BJ (cell line): Measurements from ENCODE around the gene DYRK3. TPM values are rescaled to one million over a fixed set of nuclear protein-coding genes. Genes with fewer than 3 reads are reported as not detected.

ENCODE experiments used
- CTCF ChIA-PET: fragments of 350-600 bp; formaldehyde crosslinking; extraction: SDS; loops from one replicate; lab custom pipeline; 2021; ENCODE audit warnings: antibody characterized with exemption, inconsistent platforms; lab: Yijun Ruan, JAX
- POLR2A ChIA-PET: fragments of 300-600 bp; sonication (Branson Sonifier 250); formaldehyde crosslinking; extraction: SDS; loops from one replicate; lab custom pipeline; 2021; ENCODE audit warnings: antibody characterized with exemption; lab: Charles Lee
- DNase-seq: peaks from one replicate; pipeline ENCODE4 v3.0.0-alpha.2; 2011; ENCODE audit warnings: low read depth
- H3K27me3 ChIP-seq: 2 replicates; pipeline ENCODE4 v1.6.0; 2011; ENCODE audit warnings: low read length; ENCODE audit not compliant: control insufficient read depth, insufficient read depth
- H3K36me3 ChIP-seq: 2 replicates; pipeline ENCODE4 v1.5.1; 2011; ENCODE audit warnings: low read length; ENCODE audit not compliant: control insufficient read depth, insufficient read depth
- H3K4me3 ChIP-seq: 2 replicates; pipeline ENCODE4 v1.5.1; 2011; ENCODE audit warnings: low read depth, mild to moderate bottlenecking, control low read depth, low read length
- polyA plus RNA-seq: library from polyadenylated mRNA; depleted of rRNA; stranded (reverse); fragments of >200 nt; gene quantifications from 2 replicates; pipeline ENCODE4 v1.2.3, GENCODE V29; 2011
- TF ChIP-seq, protein P1 (sequence below): IDR thresholded peaks from 2 replicates; pipeline ENCODE4 v1.5.1; 2011; ENCODE audit warnings: low read depth, mild to moderate bottlenecking, control low read depth, inconsistent platforms, low read length, moderate library complexity; ENCODE audit not compliant: insufficient read depth

DYRK3 gene
- polyA plus RNA-seq, 1 experiment: 7.4 TPM

DNA sequence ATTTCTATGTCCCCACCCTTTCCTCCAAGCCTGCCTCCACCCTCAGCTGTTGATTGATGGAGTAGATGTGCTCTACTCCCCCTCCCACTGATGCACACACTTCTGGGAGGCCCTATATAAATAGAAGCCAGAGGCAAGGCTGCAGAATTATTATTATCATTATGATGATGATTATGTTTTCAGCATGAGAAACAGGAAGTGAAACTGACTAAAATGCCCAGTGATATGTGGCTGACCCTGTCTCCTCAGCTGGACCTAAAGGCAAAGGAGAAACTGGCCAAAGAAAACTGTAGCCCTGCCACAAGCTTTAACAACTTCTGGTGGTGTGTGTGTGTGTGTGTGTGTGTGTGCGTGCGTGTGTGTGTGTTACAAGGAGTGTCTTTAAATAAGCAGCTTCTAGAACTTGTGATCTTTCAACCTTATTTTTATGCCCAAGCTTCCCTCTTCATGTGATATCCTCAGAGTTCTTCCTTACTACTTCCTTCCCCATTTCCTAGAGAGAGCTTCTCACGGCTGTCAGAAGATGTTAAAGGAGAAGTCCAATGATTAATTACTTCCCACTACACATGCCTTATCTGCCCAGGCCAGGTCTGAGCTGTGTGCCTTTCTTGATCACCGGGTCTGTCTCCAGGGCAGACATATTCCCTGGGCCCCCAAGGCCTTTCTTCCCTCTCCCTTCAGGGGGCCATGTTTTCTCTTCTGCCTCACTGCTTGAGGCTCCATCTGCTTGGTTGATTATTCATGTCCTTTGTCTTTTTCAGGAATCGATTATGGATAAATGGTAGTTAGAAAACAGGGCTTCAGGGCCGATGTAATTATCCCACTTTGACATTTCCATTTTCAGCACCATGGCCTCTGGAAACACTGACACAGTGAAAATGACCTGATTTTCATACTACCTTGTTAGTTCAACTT lies 37.8 kb downstream of the DYRK3 start:
- ChIA-PET POLR2A (no interaction called here), CTCF (interaction anchor here (1.5 to 5.5 kb wide), 6 partner anchors 9 to 53 kb away, joined by 3 to 82 read pairs (median 6); no protein-coding TSS in a partner anchor)
- TF ChIP-seq, protein P1, sequence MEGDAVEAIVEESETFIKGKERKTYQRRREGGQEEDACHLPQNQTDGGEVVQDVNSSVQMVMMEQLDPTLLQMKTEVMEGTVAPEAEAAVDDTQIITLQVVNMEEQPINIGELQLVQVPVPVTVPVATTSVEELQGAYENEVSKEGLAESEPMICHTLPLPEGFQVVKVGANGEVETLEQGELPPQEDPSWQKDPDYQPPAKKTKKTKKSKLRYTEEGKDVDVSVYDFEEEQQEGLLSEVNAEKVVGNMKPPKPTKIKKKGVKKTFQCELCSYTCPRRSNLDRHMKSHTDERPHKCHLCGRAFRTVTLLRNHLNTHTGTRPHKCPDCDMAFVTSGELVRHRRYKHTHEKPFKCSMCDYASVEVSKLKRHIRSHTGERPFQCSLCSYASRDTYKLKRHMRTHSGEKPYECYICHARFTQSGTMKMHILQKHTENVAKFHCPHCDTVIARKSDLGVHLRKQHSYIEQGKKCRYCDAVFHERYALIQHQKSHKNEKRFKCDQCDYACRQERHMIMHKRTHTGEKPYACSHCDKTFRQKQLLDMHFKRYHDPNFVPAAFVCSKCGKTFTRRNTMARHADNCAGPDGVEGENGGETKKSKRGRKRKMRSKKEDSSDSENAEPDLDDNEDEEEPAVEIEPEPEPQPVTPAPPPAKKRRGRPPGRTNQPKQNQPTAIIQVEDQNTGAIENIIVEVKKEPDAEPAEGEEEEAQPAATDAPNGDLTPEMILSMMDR: no peak
- no peak for DNase-seq
- Histone ChIP-seq H3K36me3 (no peaks in the 10 kb centered on the region), H3K4me3 (no peak overlapping the region), H3K27me3 (no peaks in the 10 kb centered on the region; the same call in 1 of the 2 replicates)

DNA sequence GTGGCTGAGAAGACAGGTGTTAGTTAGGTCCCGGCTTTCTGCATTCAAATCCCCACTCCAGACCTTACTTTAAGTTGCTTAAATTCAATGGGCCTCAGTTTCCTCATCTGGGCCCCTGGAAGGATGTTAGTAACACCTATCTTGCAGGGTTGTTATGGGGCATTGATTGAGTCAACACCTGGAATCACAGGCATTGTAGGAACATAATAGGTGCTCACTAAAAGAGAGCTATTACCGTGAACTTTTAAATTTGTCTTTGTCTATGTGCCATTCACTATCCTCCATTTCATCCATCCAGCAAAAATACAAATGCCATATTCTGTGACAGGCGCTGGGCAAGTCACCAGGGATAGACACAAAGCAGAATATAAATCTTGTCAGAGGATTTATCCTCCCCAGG lies 38.9 kb downstream of the DYRK3 start:
- H3K4me3 ChIP-seq: no peak overlapping the region
- CTCF ChIA-PET: interaction anchor here (0.7 to 5.5 kb wide), 7 partner anchors 10 to 401 kb away, joined by 3 to 82 read pairs (median 5); partner anchors contain the start of gene DYRK3
- H3K27me3 ChIP-seq: no peaks in the 10 kb centered on the region; the same call in 1 of the 2 replicates
- no peaks in the 10 kb centered on the region for H3K36me3 ChIP-seq
- TF ChIP-seq, protein P1: no peak
- POLR2A ChIA-PET: no interaction called here
- no peak for DNase-seq

DNA sequence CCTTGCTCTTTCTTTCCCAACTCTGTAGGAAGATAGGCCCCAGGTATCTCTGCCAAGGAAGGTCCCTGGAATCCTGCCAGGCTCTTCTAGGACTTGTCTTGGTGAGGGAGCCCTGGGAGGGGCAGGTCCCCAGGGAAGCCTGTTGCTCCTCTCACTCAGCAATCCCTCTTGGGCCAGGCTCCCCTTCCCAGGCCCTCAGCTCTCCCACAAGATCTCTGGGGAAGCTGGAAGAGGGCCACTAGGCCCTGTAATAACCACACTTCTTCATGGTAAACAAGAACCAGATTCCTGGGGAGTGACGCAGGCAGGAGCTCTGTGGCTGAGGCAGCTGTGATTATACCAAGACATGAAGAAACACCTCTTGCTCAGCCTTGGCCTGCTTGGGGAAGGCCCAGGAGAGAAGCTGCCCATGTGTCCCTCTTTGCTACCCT lies 39.4 kb downstream of the DYRK3 start:
- TF ChIP-seq, protein P1: no peak
- ChIA-PET POLR2A (interaction anchor here (0.5 kb wide), 1 partner anchor 20 kb away, joined by 3 read pairs; no protein-coding TSS in a partner anchor), CTCF (interaction anchor here (0.7 to 5.5 kb wide), 6 partner anchors 10 to 61 kb away, joined by 3 to 82 read pairs (median 6); partner anchors contain the start of gene DYRK3)
- DNase-seq: peak; percentile 97
- Histone ChIP-seq H3K36me3 (no peaks in the 10 kb centered on the region), H3K27me3 (no peaks in the 10 kb centered on the region), H3K4me3 (no peak overlapping the region)

DNA sequence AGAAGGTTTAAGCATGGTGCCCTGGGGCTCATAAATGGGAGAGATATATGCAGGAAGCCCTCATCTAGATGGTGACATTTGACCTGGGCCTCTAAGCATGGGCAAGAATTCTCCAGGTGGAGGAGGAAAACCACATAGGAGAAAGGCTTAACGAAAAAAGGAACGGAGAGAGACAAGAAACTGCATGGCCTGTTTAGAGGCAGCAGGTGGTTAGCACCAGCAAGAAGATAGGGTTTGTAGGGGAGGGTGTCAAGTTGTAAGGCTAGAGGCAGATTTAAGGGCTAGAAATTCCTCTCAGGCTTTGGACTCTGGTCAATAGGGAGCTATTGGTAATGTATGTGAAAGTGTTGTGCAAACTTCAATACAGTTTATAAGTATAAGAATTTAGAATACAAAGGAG lies 41.2 kb downstream of the DYRK3 start:
- Histone ChIP-seq H3K4me3 (no peak overlapping the region), H3K27me3 (no peaks in the 10 kb centered on the region), H3K36me3 (no peaks in the 10 kb centered on the region)
- DNase-seq: no peak
- CTCF ChIA-PET: interaction anchor here (5.5 kb wide), 1 partner anchor 12 kb away, joined by 82 read pairs; no protein-coding TSS in a partner anchor
- TF ChIP-seq, protein P1: no peak
- POLR2A ChIA-PET: no interaction called here

DNA sequence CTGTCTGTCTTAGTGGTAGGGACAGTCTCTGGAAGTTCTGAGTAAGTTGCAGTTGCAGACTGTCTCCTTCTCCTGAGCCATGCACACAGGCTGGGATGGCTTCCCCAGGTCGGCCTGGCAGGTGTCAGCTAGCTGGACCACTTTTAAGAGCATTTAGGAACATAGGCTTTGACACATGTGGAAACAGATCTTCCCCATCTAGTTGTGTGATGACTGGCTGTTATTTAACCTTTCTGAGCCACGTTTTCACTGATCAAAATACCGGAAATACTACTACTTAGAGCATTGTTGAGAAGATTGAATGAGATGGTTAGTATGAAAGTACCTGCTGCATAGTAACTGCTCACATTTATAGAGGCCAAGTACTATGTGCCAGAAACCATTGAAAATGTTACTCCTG lies 43.2 kb downstream of the DYRK3 start:
- Histone ChIP-seq H3K36me3 (no peaks in the 10 kb centered on the region), H3K27me3 (no peaks in the 10 kb centered on the region), H3K4me3 (no peak overlapping the region)
- DNase-seq: no peak
- TF ChIP-seq, protein P1: no peak
- POLR2A ChIA-PET: no interaction called here
- CTCF ChIA-PET: no interaction called here
